Measurements from ENCODE around the gene CEND1. TPM values are rescaled to one million over a fixed set of nuclear protein-coding genes. Genes with fewer than 3 reads are reported as not detected.

Gene CEND1
- total and polyA plus RNA-seq, 2 of the 4 experiments (the other 2 are of a cell fraction) = 0.90 to 4.0 TPM

DNA sequence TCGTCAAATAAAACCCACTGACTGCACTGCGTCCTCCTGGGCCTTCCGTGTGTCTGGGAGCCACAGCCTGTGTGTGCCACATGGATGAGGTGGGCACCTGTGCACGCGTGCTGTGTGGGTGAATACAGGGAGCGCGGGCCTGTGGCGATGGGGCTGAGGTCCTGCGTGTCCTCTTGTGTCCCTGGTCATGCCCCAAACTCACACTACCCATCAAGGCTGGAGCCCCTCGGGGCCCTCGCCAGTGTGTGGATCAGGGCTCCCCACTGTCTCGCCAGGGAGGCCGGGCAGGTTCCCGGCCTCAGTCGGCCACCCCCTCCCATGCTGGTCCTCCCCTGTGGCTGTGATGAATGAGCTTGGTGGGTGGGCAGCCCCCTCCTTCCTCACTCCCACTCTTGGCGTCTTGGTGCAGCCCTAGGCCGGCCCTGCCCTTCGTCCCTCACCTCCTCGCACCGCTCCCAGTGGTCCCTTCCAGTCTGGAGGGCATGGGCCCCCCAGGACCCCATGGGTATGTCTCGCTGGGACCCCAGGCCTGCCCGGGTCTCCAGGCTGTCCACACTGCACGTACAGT is 42.2 kb upstream of the CEND1 start:
- Histone ChIP-seq H3K18ac (ENCODE audit: low read depth, low read length) (peak overlapping the region; percentile 18), H3K9me3 (ENCODE audit: control insufficient read depth, insufficient read depth, low read length) (no peaks in the 10 kb centered on the region), H2BK5ac (ENCODE audit: low read depth, low read length, poor library complexity, severe bottlenecking) (peak overlapping the region; percentile 80), H3K4me3 (ENCODE audit: insufficient read depth, low read depth, low read length) (peak overlapping the region; percentile 65), H3K79me1 (ENCODE audit: low read depth in 1 of 2, low read length in 2 of 2) (peaks cover 7 to 43% of the 10 kb centered on the region in 2 experiments), H2AK9ac (replicated peaks; ENCODE audit: low read depth, low read length, poor library complexity) (peak overlapping the region; percentile 100), H2AK5ac (ENCODE audit: low read depth, low read length) (peak overlapping the region; percentile 99), H3K23ac (ENCODE audit: low read depth, low read length) (peak overlapping the region; percentile 69), H3K27me3 (ENCODE audit: control insufficient read depth, insufficient read depth, low read length) (peaks cover 4% of the 10 kb centered on the region; the same call in 1 of the 2 replicates), H3K4me2 (ENCODE audit: low read depth, low read length) (peak overlapping the region; percentile 90), H2BK120ac (ENCODE audit: low read depth, low read length) (peak overlapping the region; percentile 80), H2BK15ac (ENCODE audit: low read depth, low read length) (no peak overlapping the region), H3K4me1 (ENCODE audit: control insufficient read depth, insufficient read depth, low read length) (peaks cover 37% of the 10 kb centered on the region), H2BK20ac (ENCODE audit: low read depth, low read length) (0 out of 2 replicates have a peak overlapping the region, but pooled peaks have one; percentile 70), H4K91ac (ENCODE audit: insufficient read depth, low read depth, low read length) (peak overlapping the region; percentile 87), H3K9me1 (ENCODE audit: insufficient read depth, low read length) (peaks cover 20% of the 10 kb centered on the region), H4K20me1 (ENCODE audit: insufficient read depth, low read length) (peaks cover 50% of the 10 kb centered on the region), H3K14ac (replicated peaks; ENCODE audit: low read depth, low read length) (peak overlapping the region; percentile 93), H4K5ac (ENCODE audit: low read depth, low read length) (peak overlapping the region; percentile 49; the same call in 1 of the 2 replicates), H3K56ac (ENCODE audit: extremely low read depth, insufficient read depth, low read length) (peak overlapping the region; percentile 21; the same call in 1 of the 2 replicates), H2AFZ (replicated peaks; ENCODE audit: low read length, poor library complexity) (peak overlapping the region; percentile 89), H4K8ac (ENCODE audit: low read depth in 2 of 2, low read length in 2 of 2) (peak overlapping the region; percentile 59 to 93), H3K36me3 (ENCODE audit: control insufficient read depth, insufficient read depth, low read length) (peaks cover 10% of the 10 kb centered on the region), H3K27ac (ENCODE audit: insufficient read depth, low read length) (peak overlapping the region; percentile 86), H3K9ac (ENCODE audit: low read depth, low read length) (peak overlapping the region; percentile 48), H3K4ac (ENCODE audit: low read depth, low read length) (peak overlapping the region; percentile 97)
- in situ Hi-C loops (cut with MboI; ENCODE audit: low sequenced_read_pairs) (no loop called here), intact Hi-C loops (cut with micrococcal nuclease) (no loop called here), dilution Hi-C loops (cut with HindIII; ENCODE audit: low sequenced_read_pairs, unreplicated experiment) (no loop called here)
- DNase-seq = no peak
- no peak for ATAC-seq (ENCODE audit: low read depth)
- POLR2A ChIA-PET (ENCODE audit: unreplicated experiment) = interaction anchor here (1.4 kb wide), 1 partner anchor 13 kb away, joined by 8 read pairs; the partner anchor contains the start of gene PNPLA2
- TF ChIP-seq MAFK (IDR thresholded peaks at IDR 0.05; ENCODE audit: low read depth, low read length) (no peak), CEBPB (IDR thresholded peaks at IDR 0.05; ENCODE audit: low read depth, low read length) (no peak), MXI1 (IDR thresholded peaks at IDR 0.05; ENCODE audit: borderline replicate concordance, low read depth, low read length) (no peak), CHD1 (IDR thresholded peaks at IDR 0.05; ENCODE audit: low read depth, low read length) (no peak), NFE2L2 (IDR thresholded peaks at IDR 0.05; ENCODE audit: low read depth, low read length) (no peak), FOS (IDR thresholded peaks at IDR 0.05; ENCODE audit: low read depth, low read length) (no peak), RCOR1 (IDR thresholded peaks at IDR 0.05; ENCODE audit: insufficient replicate concordance, low read length) (no peak), RFX5 (IDR thresholded peaks at IDR 0.05; ENCODE audit: low read depth, low read length) (no peak), BHLHE40 (IDR thresholded peaks at IDR 0.05; ENCODE audit: low read depth, low read length) (no peak), SMC3 (IDR thresholded peaks at IDR 0.05; ENCODE audit: low read depth, low read length) (no peak), RAD21 (IDR thresholded peaks at IDR 0.05; ENCODE audit: low read length) (no peak)
- TF ChIP-seq, protein P1, sequence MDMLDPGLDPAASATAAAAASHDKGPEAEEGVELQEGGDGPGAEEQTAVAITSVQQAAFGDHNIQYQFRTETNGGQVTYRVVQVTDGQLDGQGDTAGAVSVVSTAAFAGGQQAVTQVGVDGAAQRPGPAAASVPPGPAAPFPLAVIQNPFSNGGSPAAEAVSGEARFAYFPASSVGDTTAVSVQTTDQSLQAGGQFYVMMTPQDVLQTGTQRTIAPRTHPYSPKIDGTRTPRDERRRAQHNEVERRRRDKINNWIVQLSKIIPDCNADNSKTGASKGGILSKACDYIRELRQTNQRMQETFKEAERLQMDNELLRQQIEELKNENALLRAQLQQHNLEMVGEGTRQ (IDR thresholded peaks at IDR 0.05; ENCODE audit: low read depth, low read length) = no peak
- TF ChIP-seq, protein P2, sequence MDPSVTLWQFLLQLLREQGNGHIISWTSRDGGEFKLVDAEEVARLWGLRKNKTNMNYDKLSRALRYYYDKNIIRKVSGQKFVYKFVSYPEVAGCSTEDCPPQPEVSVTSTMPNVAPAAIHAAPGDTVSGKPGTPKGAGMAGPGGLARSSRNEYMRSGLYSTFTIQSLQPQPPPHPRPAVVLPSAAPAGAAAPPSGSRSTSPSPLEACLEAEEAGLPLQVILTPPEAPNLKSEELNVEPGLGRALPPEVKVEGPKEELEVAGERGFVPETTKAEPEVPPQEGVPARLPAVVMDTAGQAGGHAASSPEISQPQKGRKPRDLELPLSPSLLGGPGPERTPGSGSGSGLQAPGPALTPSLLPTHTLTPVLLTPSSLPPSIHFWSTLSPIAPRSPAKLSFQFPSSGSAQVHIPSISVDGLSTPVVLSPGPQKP (IDR thresholded peaks at IDR 0.05; ENCODE audit: borderline replicate concordance, low read depth, low read length) = no peak
- CTCF ChIA-PET = no interaction called here
- no TSS peak for BruUV-seq (replicated peaks)
- WGBS, 2 experiments (ENCODE audit: extremely low coverage in 2 of 2, insufficient read length in 1 of 2) = 28% methylated on average over 4 of the region's 23 CpGs; no CpG with 5 or more reads in 1 of the 2 experiments

Data from IMR-90 (cell line).